Neuronal stem cell (in vitro differentiated cells): ENCODE measurements around the gene THBS2.

ENCODE experiments used
- DNase-seq: peaks from one replicate; pipeline ENCODE4 v3.0.0-alpha.2; 2013; ENCODE audit warnings: low spot score
- H2AFZ ChIP-seq: one replicate; pipeline ENCODE4 v1.6.1; 2013; ENCODE audit warnings: mild to moderate bottlenecking, low read length, inconsistent platforms
- H2AK5ac ChIP-seq: 2 replicates; pipeline ENCODE4 v1.6.1; 2013; ENCODE audit warnings: low read depth, mild to moderate bottlenecking, inconsistent platforms, low read length, moderate library complexity, mixed read lengths
- H2BK120ac ChIP-seq: 2 replicates; pipeline ENCODE4 v1.6.1; 2013; ENCODE audit warnings: low read depth, mild to moderate bottlenecking, inconsistent platforms, low read length, moderate library complexity, mixed read lengths
- H2BK12ac ChIP-seq: one replicate; pipeline ENCODE4 v1.6.1; 2013; ENCODE audit warnings: low read length, inconsistent platforms
- H2BK15ac ChIP-seq: 2 replicates; pipeline ENCODE4 v1.6.1; 2013; ENCODE audit warnings: mild to moderate bottlenecking, low read length, inconsistent platforms, mixed read lengths
- H2BK5ac ChIP-seq: one replicate; pipeline ENCODE4 v1.6.1; 2013; ENCODE audit warnings: inconsistent platforms, mild to moderate bottlenecking, low read length, moderate library complexity
- H3K14ac ChIP-seq: one replicate; pipeline ENCODE4 v1.6.1; 2013; ENCODE audit warnings: low read length, inconsistent platforms
- H3K18ac ChIP-seq: 2 replicates; pipeline ENCODE4 v1.6.1; 2013; ENCODE audit warnings: low read length, inconsistent platforms
- H3K23ac ChIP-seq: 2 replicates; pipeline ENCODE4 v1.6.1; 2013; ENCODE audit warnings: low read depth, mild to moderate bottlenecking, mixed read lengths, low read length, inconsistent platforms; ENCODE audit not compliant: poor library complexity
- H3K27ac ChIP-seq: replicated peaks from 3 replicates; pipeline ENCODE4 v1.5.1; 2013; ENCODE audit warnings: low read length, inconsistent platforms
- H3K27me3 ChIP-seq, 3 experiments: 2 replicates each; pipeline ENCODE4 v1.6.1; 2013; ENCODE audit warnings: low read length in 3 of 3, mild to moderate bottlenecking in 2 of 3, inconsistent platforms in 1 of 3, low read depth in 1 of 3, mixed read lengths in 1 of 3, moderate library complexity in 1 of 3; ENCODE audit not compliant: control insufficient read depth in 3 of 3, insufficient read depth in 3 of 3
- H3K36me3 ChIP-seq, 2 donors: replicated peaks in 1 of 2; 2 replicates each; pipeline ENCODE4 v1.6.1; 2013; ENCODE audit warnings: low read length in 2 of 2; ENCODE audit not compliant: control insufficient read depth in 2 of 2, insufficient read depth in 2 of 2
- H3K4ac ChIP-seq: 2 replicates; pipeline ENCODE4 v1.6.1; 2013; ENCODE audit warnings: inconsistent platforms, mild to moderate bottlenecking, low read length, moderate library complexity
- H3K4me1 ChIP-seq, 2 donors: 1 replicate in 1 of 2; 2 replicates in 1 of 2; pipeline ENCODE4 v1.6.1; 2013; ENCODE audit warnings: low read length in 2 of 2, low read depth in 1 of 2; ENCODE audit not compliant: control insufficient read depth in 2 of 2, insufficient read depth in 1 of 2
- H3K4me2 ChIP-seq: one replicate; pipeline ENCODE4 v1.6.1; 2013; ENCODE audit warnings: mild to moderate bottlenecking, low read length, inconsistent platforms; ENCODE audit not compliant: insufficient read depth, poor library complexity, severe bottlenecking
- H3K4me3 ChIP-seq, 2 donors: 2 replicates each; pipeline ENCODE4 v1.5.1; 2013; ENCODE audit warnings: low read length in 2 of 2, mild to moderate bottlenecking in 2 of 2, inconsistent platforms in 1 of 2, moderate library complexity in 1 of 2
- H3K79me1 ChIP-seq: one replicate; pipeline ENCODE4 v1.6.1; 2013; ENCODE audit warnings: low read depth, mild to moderate bottlenecking, inconsistent platforms, low read length, moderate library complexity
- H3K9ac ChIP-seq: one replicate; pipeline ENCODE4 v1.6.1; 2013; ENCODE audit warnings: mild to moderate bottlenecking, low read depth, low read length, inconsistent platforms; ENCODE audit not compliant: poor library complexity
- H3K9me3 ChIP-seq, 2 donors: replicated peaks in 1 of 2; 2 replicates each; pipeline versions ENCODE3 to v1.6.1; 2013; ENCODE audit warnings: low read length in 2 of 2, mild to moderate bottlenecking in 2 of 2, inconsistent platforms in 1 of 2, low read depth in 1 of 2, mixed read lengths in 1 of 2, moderate library complexity in 1 of 2; ENCODE audit not compliant: control insufficient read depth in 2 of 2, insufficient read depth in 1 of 2
- H4K8ac ChIP-seq: one replicate; pipeline ENCODE4 v1.6.1; 2013; ENCODE audit warnings: low read depth, mild to moderate bottlenecking, inconsistent platforms, low read length, moderate library complexity
- H4K91ac ChIP-seq: one replicate; pipeline ENCODE4 v1.6.1; 2013; ENCODE audit warnings: low read length, low read depth, mild to moderate bottlenecking, inconsistent platforms; ENCODE audit not compliant: poor library complexity
- WGBS, 2 donors: extraction: QIAGEN DNeasy Blood & Tissue Kit; methylation state at CpG; one replicate each; pipeline ENCODE4 v1.1.7; 2013; ENCODE audit warnings: missing lambda C conversion rate in 2 of 2, mixed read lengths in 1 of 2; ENCODE audit not compliant: insufficient read length in 2 of 2, insufficient replicate concordance in 1 of 2; ENCODE audit errors: extremely low coverage in 2 of 2; 5-methylcytosine and 5-hydroxymethylcytosine counted together

The THBS2 gene

DNA sequence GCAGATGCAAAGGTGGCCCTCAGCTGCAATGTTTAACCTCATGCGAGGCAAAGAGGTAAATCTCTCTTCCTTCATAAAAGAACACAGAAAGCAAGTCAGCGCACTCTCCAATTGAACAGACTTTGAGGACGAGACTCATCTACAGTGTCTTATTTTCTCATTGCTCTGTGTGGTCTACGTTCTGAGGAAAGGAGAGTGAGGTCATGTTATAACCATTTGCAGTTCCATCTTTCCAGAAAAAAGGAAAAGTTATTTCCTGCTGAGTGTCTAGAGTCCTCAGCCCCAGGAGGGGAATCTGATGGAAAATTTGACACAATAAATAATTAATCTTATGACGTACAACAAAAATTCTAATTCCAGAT, 35.6 kb upstream of the THBS2 start:
- H3K27ac ChIP-seq, result no peak overlapping the region
- H2AK5ac ChIP-seq, result no peak overlapping the region
- H3K36me3 ChIP-seq, result no peaks in the 10 kb centered on the region
- H3K4me1 ChIP-seq, result no peaks in the 10 kb centered on the region
- H3K79me1 ChIP-seq, result no peaks in the 10 kb centered on the region
- no peak overlapping the region for H3K4me3 ChIP-seq
- no peak overlapping the region for H3K18ac ChIP-seq
- H2BK12ac ChIP-seq, result no peak overlapping the region
- no peak overlapping the region for H2BK5ac ChIP-seq
- no peak overlapping the region for H2BK120ac ChIP-seq
- WGBS, 2 donors, result no CpG with 5 or more reads among the region's 5 CpGs
- H4K91ac ChIP-seq, result no peak overlapping the region
- H3K14ac ChIP-seq, result no peak overlapping the region
- H3K4ac ChIP-seq, result no peak overlapping the region
- H3K9me3 ChIP-seq, result no peaks in the 10 kb centered on the region
- no peak overlapping the region for H3K4me2 ChIP-seq
- H4K8ac ChIP-seq, result no peak overlapping the region
- H2AFZ ChIP-seq, result no peak overlapping the region
- no peak for DNase-seq
- no peak overlapping the region for H2BK15ac ChIP-seq
- H3K23ac ChIP-seq, result no peak overlapping the region
- H3K9ac ChIP-seq, result no peak overlapping the region
- no peaks in the 10 kb centered on the region for H3K27me3 ChIP-seq

- Histone ChIP-seq H4K8ac (no peak overlapping the region), H3K4ac (no peak overlapping the region), H2BK120ac (no peak overlapping the region), H2BK15ac (peak overlapping the region; percentile 49), H3K14ac (no peak overlapping the region), H3K79me1 (no peaks in the 10 kb centered on the region), H4K91ac (no peak overlapping the region), H3K27me3 (no peaks in the 10 kb centered on the region), H2AK5ac (no peak overlapping the region), H3K27ac (no peak overlapping the region), H3K4me1 (no peaks in the 10 kb centered on the region), H3K4me2 (no peak overlapping the region), H3K23ac (no peak overlapping the region), H2BK12ac (no peak overlapping the region), H3K18ac (peak overlapping the region; percentile 25), H3K9ac (no peak overlapping the region), H2AFZ (no peak overlapping the region), H3K9me3 (no peaks in the 10 kb centered on the region), H3K4me3 (peak overlapping the region in 1 of 2 donors; percentile 25), H2BK5ac (no peak overlapping the region), H3K36me3 (no peaks in the 10 kb centered on the region)
- DNase-seq, result no peak
- WGBS, 2 donors, result no CpG with 5 or more reads among the region's 10 CpGs
Observed at GRCh38 chr6:169288591-169288990, 34.9 kb upstream of the THBS2 start.

DNA sequence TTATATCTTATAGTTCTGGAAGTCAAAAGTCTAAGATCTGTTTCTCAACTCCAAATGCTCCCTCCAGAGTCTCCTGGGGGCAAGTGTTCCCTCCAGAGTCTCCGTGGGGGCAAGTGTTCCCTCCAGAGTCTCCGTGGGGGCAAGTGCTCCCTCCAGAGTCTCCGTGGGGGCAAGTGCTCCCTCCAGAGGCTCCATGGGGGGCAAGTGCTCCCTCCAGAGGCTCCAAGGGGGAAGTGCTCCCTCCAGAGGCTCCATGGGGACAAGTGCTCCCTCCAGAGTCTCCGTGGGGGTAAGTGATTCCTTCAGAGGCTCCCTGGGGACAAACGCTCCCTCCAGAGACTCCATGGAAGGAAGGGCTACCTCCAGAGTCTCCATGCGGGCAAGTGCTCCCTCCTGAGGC, 34.0 kb upstream of the THBS2 start:
- no peaks in the 10 kb centered on the region for H3K9me3 ChIP-seq
- no peaks in the 10 kb centered on the region for H3K36me3 ChIP-seq
- H2BK15ac ChIP-seq, result no peak overlapping the region
- H3K27me3 ChIP-seq, result no peaks in the 10 kb centered on the region
- no peak overlapping the region for H4K91ac ChIP-seq
- no peak overlapping the region for H2BK120ac ChIP-seq
- H3K27ac ChIP-seq, result no peak overlapping the region
- no peak overlapping the region for H3K4me3 ChIP-seq
- no peak overlapping the region for H4K8ac ChIP-seq
- H3K14ac ChIP-seq, result no peak overlapping the region
- no peak overlapping the region for H2AFZ ChIP-seq
- H2AK5ac ChIP-seq, result no peak overlapping the region
- WGBS, 2 donors, result no CpG with 5 or more reads among the region's 6 CpGs
- H2BK5ac ChIP-seq, result no peak overlapping the region
- H3K79me1 ChIP-seq, result no peaks in the 10 kb centered on the region
- H3K18ac ChIP-seq, result no peak overlapping the region
- H3K4ac ChIP-seq, result no peak overlapping the region
- DNase-seq, result no peak
- H3K9ac ChIP-seq, result no peak overlapping the region
- H3K23ac ChIP-seq, result no peak overlapping the region
- no peak overlapping the region for H2BK12ac ChIP-seq
- no peak overlapping the region for H3K4me2 ChIP-seq
- no peaks in the 10 kb centered on the region for H3K4me1 ChIP-seq

DNA sequence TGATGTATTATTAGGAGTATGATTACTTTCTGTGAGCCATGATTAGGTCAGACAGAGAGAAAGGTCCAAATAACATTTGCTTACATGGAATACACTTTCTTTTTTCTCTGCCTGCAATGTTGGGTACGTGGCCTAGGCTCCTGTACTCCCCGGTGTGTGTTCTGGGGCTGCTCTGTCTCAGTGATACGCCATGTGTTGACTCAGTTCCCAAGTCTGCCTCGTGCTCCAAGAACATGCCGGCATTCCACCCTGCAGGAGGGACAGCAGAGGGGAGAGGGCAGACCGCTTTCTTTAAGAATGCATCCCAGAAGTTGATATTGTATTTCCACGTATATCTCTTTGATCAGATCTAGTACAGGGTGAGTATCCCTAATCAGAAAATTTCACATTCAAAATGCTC, 33.3 kb upstream of the THBS2 start:
- H3K4me3 ChIP-seq, result no peak overlapping the region
- no peak overlapping the region for H2BK120ac ChIP-seq
- H3K23ac ChIP-seq, result no peak overlapping the region
- H3K14ac ChIP-seq, result no peak overlapping the region
- no peak for DNase-seq
- H2BK15ac ChIP-seq, result no peak overlapping the region
- no peaks in the 10 kb centered on the region for H3K79me1 ChIP-seq
- no peaks in the 10 kb centered on the region for H3K27me3 ChIP-seq
- H3K9ac ChIP-seq, result no peak overlapping the region
- no peak overlapping the region for H4K91ac ChIP-seq
- H3K4me1 ChIP-seq, result no peaks in the 10 kb centered on the region
- H2AK5ac ChIP-seq, result no peak overlapping the region
- no CpG with 5 or more reads among the region's 7 CpGs for WGBS, 2 donors
- H3K9me3 ChIP-seq, result peaks cover 0 to 2% of the 10 kb centered on the region in 2 donors
- H4K8ac ChIP-seq, result no peak overlapping the region
- H3K27ac ChIP-seq, result no peak overlapping the region
- no peaks in the 10 kb centered on the region for H3K36me3 ChIP-seq
- no peak overlapping the region for H2AFZ ChIP-seq
- H2BK12ac ChIP-seq, result no peak overlapping the region
- no peak overlapping the region for H2BK5ac ChIP-seq
- no peak overlapping the region for H3K4ac ChIP-seq
- no peak overlapping the region for H3K4me2 ChIP-seq
- no peak overlapping the region for H3K18ac ChIP-seq
